Measurements from ENCODE around the gene ARHGAP8.

The ARHGAP8 gene

DNA sequence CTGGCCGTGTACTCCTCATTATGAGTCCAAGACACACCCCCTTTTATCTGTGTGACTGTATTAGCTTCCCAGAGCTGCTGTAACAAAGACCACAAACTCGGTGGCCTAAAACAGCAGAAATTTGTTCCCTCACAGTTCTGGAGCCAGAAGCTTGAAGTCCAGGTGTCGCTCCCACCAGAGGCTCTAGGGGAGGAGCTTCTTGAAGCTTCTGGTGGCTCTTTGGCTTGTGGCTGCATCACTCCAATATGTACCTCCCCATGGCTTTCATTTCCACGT is 47.4 kb upstream of the ARHGAP8 start:
- Histone ChIP-seq H4K20me1 (ENCODE audit: insufficient read depth, low read length, poor library complexity, severe bottlenecking) (no peaks in the 10 kb centered on the region), H3K9me2 (replicated peaks; ENCODE audit: low read depth, low read length) (no peaks in the 10 kb centered on the region), H3K9me3 (ENCODE audit: insufficient read depth, low read depth, low read length) (no peaks in the 10 kb centered on the region), H3K4me1 (ENCODE audit: insufficient read depth, low read length, poor library complexity, severe bottlenecking) (peaks cover 5% of the 10 kb centered on the region), H3K27me3 (ENCODE audit: insufficient read depth, low read length, poor library complexity, severe bottlenecking) (no peaks in the 10 kb centered on the region), H3F3A (ENCODE audit: low read depth) (no peaks in the 10 kb centered on the region), H3K36me3 (ENCODE audit: insufficient read depth, low read length) (no peaks in the 10 kb centered on the region), H3K79me2 (ENCODE audit: insufficient read depth, low read length) (no peaks in the 10 kb centered on the region), H3K4me3 (ENCODE audit: low read length, poor library complexity, severe bottlenecking) (no peak overlapping the region), H2AFZ (ENCODE audit: low read length) (no peak overlapping the region), H3K9ac (ENCODE audit: low read depth, low read length, poor library complexity, severe bottlenecking) (no peak overlapping the region), H3K4me2 (ENCODE audit: low read depth, low read length, poor library complexity, severe bottlenecking) (no peak overlapping the region)
- TF ChIP-seq, protein P1, sequence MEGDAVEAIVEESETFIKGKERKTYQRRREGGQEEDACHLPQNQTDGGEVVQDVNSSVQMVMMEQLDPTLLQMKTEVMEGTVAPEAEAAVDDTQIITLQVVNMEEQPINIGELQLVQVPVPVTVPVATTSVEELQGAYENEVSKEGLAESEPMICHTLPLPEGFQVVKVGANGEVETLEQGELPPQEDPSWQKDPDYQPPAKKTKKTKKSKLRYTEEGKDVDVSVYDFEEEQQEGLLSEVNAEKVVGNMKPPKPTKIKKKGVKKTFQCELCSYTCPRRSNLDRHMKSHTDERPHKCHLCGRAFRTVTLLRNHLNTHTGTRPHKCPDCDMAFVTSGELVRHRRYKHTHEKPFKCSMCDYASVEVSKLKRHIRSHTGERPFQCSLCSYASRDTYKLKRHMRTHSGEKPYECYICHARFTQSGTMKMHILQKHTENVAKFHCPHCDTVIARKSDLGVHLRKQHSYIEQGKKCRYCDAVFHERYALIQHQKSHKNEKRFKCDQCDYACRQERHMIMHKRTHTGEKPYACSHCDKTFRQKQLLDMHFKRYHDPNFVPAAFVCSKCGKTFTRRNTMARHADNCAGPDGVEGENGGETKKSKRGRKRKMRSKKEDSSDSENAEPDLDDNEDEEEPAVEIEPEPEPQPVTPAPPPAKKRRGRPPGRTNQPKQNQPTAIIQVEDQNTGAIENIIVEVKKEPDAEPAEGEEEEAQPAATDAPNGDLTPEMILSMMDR (conservative IDR thresholded peaks at IDR 0.05; ENCODE audit: low read length), result no peak
- no peak for TF ChIP-seq EZH2phosphoT487 (IDR thresholded peaks at IDR 0.05; ENCODE audit: borderline replicate concordance)

DNA sequence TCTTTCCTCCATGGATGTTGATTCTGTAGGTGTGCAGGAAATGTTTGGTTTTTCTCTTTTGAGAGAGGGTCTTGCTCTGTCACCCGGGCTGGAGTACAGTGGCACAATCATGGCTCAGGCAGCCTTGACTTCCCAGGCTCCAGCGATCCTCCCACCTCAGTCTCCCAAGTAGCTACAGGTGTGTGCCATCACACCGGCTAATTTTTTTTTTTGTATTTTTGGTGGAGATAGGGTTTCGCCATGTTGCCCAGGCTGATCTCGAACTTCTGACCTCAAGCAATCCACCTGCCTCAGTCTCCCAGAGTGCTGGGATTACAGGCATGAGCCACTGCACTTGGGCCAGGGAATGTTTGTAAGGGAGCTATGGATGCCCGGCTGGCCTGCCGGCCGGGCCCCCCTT is 45.9 kb upstream of the ARHGAP8 start:
- H3K9ac ChIP-seq (ENCODE audit: low read depth, low read length, poor library complexity, severe bottlenecking), result no peak overlapping the region
- H3K4me2 ChIP-seq (ENCODE audit: low read depth, low read length, poor library complexity, severe bottlenecking), result no peak overlapping the region
- no peak overlapping the region for H3K4me3 ChIP-seq (ENCODE audit: low read length, poor library complexity, severe bottlenecking)
- H3K36me3 ChIP-seq (ENCODE audit: insufficient read depth, low read length), result no peaks in the 10 kb centered on the region
- H3K9me2 ChIP-seq (replicated peaks; ENCODE audit: low read depth, low read length), result no peaks in the 10 kb centered on the region
- H2AFZ ChIP-seq (ENCODE audit: low read length), result no peak overlapping the region
- no peaks in the 10 kb centered on the region for H3K27me3 ChIP-seq (ENCODE audit: insufficient read depth, low read length, poor library complexity, severe bottlenecking)
- H3K9me3 ChIP-seq (ENCODE audit: insufficient read depth, low read depth, low read length), result no peaks in the 10 kb centered on the region
- peaks cover 13% of the 10 kb centered on the region for H3K4me1 ChIP-seq (ENCODE audit: insufficient read depth, low read length, poor library complexity, severe bottlenecking)
- TF ChIP-seq EZH2phosphoT487 (IDR thresholded peaks at IDR 0.05; ENCODE audit: borderline replicate concordance), result no peak
- TF ChIP-seq, protein P1 (conservative IDR thresholded peaks at IDR 0.05; ENCODE audit: low read length), result no peak
- no peaks in the 10 kb centered on the region for H3K79me2 ChIP-seq (ENCODE audit: insufficient read depth, low read length)
- no peaks in the 10 kb centered on the region for H4K20me1 ChIP-seq (ENCODE audit: insufficient read depth, low read length, poor library complexity, severe bottlenecking)
- no peaks in the 10 kb centered on the region for H3F3A ChIP-seq (ENCODE audit: low read depth)

DNA sequence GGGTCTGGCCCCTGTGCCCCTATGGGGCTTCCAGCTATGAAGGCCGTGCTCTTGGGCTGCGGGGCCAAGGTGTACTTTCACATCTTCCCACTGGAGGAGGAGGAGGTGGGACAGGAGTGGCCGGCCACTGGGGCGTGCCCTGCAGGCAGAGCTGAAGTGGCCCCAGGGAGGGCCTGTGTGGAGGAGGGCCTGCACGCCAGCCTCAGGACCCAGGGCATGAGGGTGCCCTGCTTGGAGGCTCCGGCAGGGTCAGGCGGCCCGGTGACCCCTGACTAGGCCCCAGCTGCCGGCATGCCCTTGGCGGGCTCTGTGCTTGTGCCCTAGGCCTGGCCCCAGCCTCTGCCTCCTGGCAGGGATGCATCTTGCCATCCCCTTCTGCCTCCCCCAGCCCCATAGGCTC is 45.2 kb upstream of the ARHGAP8 start:
- no peaks in the 10 kb centered on the region for H4K20me1 ChIP-seq (ENCODE audit: insufficient read depth, low read length, poor library complexity, severe bottlenecking)

More for the DNA sequence above, 45.2 kb upstream of the ARHGAP8 start:
- no peak overlapping the region for H3K4me3 ChIP-seq (ENCODE audit: low read length, poor library complexity, severe bottlenecking)
- H3K9ac ChIP-seq (ENCODE audit: low read depth, low read length, poor library complexity, severe bottlenecking), result no peak overlapping the region
- no peaks in the 10 kb centered on the region for H3K79me2 ChIP-seq (ENCODE audit: insufficient read depth, low read length)
- no peaks in the 10 kb centered on the region for H3K36me3 ChIP-seq (ENCODE audit: insufficient read depth, low read length)
- H2AFZ ChIP-seq (ENCODE audit: low read length), result no peak overlapping the region
- peaks cover 15% of the 10 kb centered on the region for H3K4me1 ChIP-seq (ENCODE audit: insufficient read depth, low read length, poor library complexity, severe bottlenecking)
- no peak overlapping the region for H3K4me2 ChIP-seq (ENCODE audit: low read depth, low read length, poor library complexity, severe bottlenecking)
- H3F3A ChIP-seq (ENCODE audit: low read depth), result no peaks in the 10 kb centered on the region
- H3K27me3 ChIP-seq (ENCODE audit: insufficient read depth, low read length, poor library complexity, severe bottlenecking), result no peaks in the 10 kb centered on the region
- no peaks in the 10 kb centered on the region for H3K9me3 ChIP-seq (ENCODE audit: insufficient read depth, low read depth, low read length)
- no peaks in the 10 kb centered on the region for H3K9me2 ChIP-seq (replicated peaks; ENCODE audit: low read depth, low read length)
- TF ChIP-seq, protein P1 (conservative IDR thresholded peaks at IDR 0.05; ENCODE audit: low read length), result no peak
- no peak for TF ChIP-seq EZH2phosphoT487 (IDR thresholded peaks at IDR 0.05; ENCODE audit: borderline replicate concordance)

Measured in Loucy (cell line).